Measurements from ENCODE around the gene TAT. TPM values are rescaled to one million over a fixed set of nuclear protein-coding genes. Genes with fewer than 3 reads are reported as not detected.

TAT gene
- polyA plus RNA-seq, 1 donor from 2014 or later: not detected

GRCh38 chr16:71572497-71573116 is 4.3 kb downstream of the TAT start:
- no peaks in the 10 kb centered on the region for H3K79me2 ChIP-seq (replicated peaks; ENCODE audit: insufficient read depth, low read length)
- no peak overlapping the region for H3K4me2 ChIP-seq (ENCODE audit: low read length)
- no peaks in the 10 kb centered on the region for H3K9me3 ChIP-seq (ENCODE audit: low read length)
- H4K20me1 ChIP-seq (ENCODE audit: insufficient read depth): no peaks in the 10 kb centered on the region
- H3K27ac ChIP-seq (ENCODE audit: low read length): no peak overlapping the region
- H3K27me3 ChIP-seq (ENCODE audit: insufficient read depth, low read depth, low read length): no peaks in the 10 kb centered on the region
- H3K9me2 ChIP-seq (ENCODE audit: insufficient read depth, low read length): no peaks in the 10 kb centered on the region
- no peak overlapping the region for H3K9ac ChIP-seq (ENCODE audit: low read length)
- no peak overlapping the region for H3K4me3 ChIP-seq (ENCODE audit: low read length)
- H3F3A ChIP-seq (ENCODE audit: insufficient read depth, low read length, poor library complexity, severe bottlenecking): no peaks in the 10 kb centered on the region
- no peak overlapping the region for H2AFZ ChIP-seq (ENCODE audit: low read depth, low read length)
- no peak for TF ChIP-seq CTCF (IDR thresholded peaks at IDR 0.05; ENCODE audit: poor library complexity, severe bottlenecking)
- no peaks in the 10 kb centered on the region for H3K36me3 ChIP-seq (ENCODE audit: insufficient read depth, low read length)

GRCh38 chr16:71570144-71570543 is 6.7 kb downstream of the TAT start:
- Histone ChIP-seq H3K9me3 (ENCODE audit: low read length) (no peaks in the 10 kb centered on the region), H3K36me3 (ENCODE audit: insufficient read depth, low read length) (no peaks in the 10 kb centered on the region), H3K27me3 (ENCODE audit: insufficient read depth, low read depth, low read length) (no peaks in the 10 kb centered on the region), H3K4me3 (ENCODE audit: low read length) (no peak overlapping the region), H4K20me1 (ENCODE audit: insufficient read depth) (no peaks in the 10 kb centered on the region), H3F3A (ENCODE audit: insufficient read depth, low read length, poor library complexity, severe bottlenecking) (no peaks in the 10 kb centered on the region), H3K79me2 (replicated peaks; ENCODE audit: insufficient read depth, low read length) (no peaks in the 10 kb centered on the region), H3K9me2 (ENCODE audit: insufficient read depth, low read length) (no peaks in the 10 kb centered on the region), H3K4me2 (ENCODE audit: low read length) (no peak overlapping the region), H2AFZ (ENCODE audit: low read depth, low read length) (no peak overlapping the region), H3K27ac (ENCODE audit: low read length) (no peak overlapping the region), H3K9ac (ENCODE audit: low read length) (no peak overlapping the region)
- no peak for TF ChIP-seq EP300 (conservative IDR thresholded peaks at IDR 0.05; ENCODE audit: poor library complexity, severe bottlenecking)
- TF ChIP-seq TAF1 (IDR thresholded peaks at IDR 0.05; ENCODE audit: low read depth): no peak
- no peak for TF ChIP-seq CTCF (IDR thresholded peaks at IDR 0.05; ENCODE audit: poor library complexity, severe bottlenecking)
- no peak for TF ChIP-seq RAD21 (conservative IDR thresholded peaks at IDR 0.05)
- TF ChIP-seq SMC3 (conservative IDR thresholded peaks at IDR 0.05; ENCODE audit: poor library complexity): no peak
- no peak for TF ChIP-seq MXI1 (conservative IDR thresholded peaks at IDR 0.05; ENCODE audit: poor library complexity, severe bottlenecking)
- TF ChIP-seq POLR2AphosphoS5 (IDR thresholded peaks at IDR 0.05): no peak
- no peak for TF ChIP-seq REST (IDR thresholded peaks at IDR 0.05; ENCODE audit: borderline replicate concordance)
- TF ChIP-seq EZH2 (IDR thresholded peaks at IDR 0.05; ENCODE audit: borderline replicate concordance, insufficient read depth, low read length, poor library complexity, severe bottlenecking): no peak

All from neural cell (in vitro differentiated cells).